Subcutaneous abdominal adipose tissue (tissue), 5 donors: ENCODE measurements around the gene GAS7.
"Not testable (repeated sequence)": the region's sequence is repeated elsewhere in the genome, so short reads cannot be mapped to it uniquely, and the experiment has no call there.

Source experiments
- H3K27ac ChIP-seq: one replicate; pipeline ENCODE4 v1.7.0; 2013; ENCODE audit warnings: low read depth, mild to moderate bottlenecking, inconsistent platforms, low read length, moderate library complexity
- H3K27me3 ChIP-seq, 5 donors: one replicate each; pipeline ENCODE4 v1.7.0; 2013; ENCODE audit warnings: low read length in 5 of 5, inconsistent platforms in 1 of 5; ENCODE audit not compliant: control insufficient read depth in 5 of 5, insufficient read depth in 4 of 5
- H3K36me3 ChIP-seq, 5 donors: one replicate each; pipeline ENCODE4 v1.7.0; 2013; ENCODE audit warnings: low read length in 5 of 5; ENCODE audit not compliant: control insufficient read depth in 5 of 5, insufficient read depth in 5 of 5
- H3K4me1 ChIP-seq, 5 donors: one replicate each; pipeline ENCODE4 v1.7.0; 2013; ENCODE audit warnings: low read length in 5 of 5, mild to moderate bottlenecking in 3 of 5, moderate library complexity in 1 of 5; ENCODE audit not compliant: control insufficient read depth in 5 of 5, insufficient read depth in 5 of 5
- H3K4me3 ChIP-seq, 5 donors: one replicate each; pipeline ENCODE4 v1.7.0; 2013; ENCODE audit warnings: low read length in 5 of 5, low read depth in 1 of 5
- H3K9ac ChIP-seq, 5 donors: one replicate each; pipeline ENCODE4 v1.7.0; 2013; ENCODE audit warnings: low read length in 5 of 5, mild to moderate bottlenecking in 4 of 5, moderate library complexity in 3 of 5
- H3K9me3 ChIP-seq, 5 donors: one replicate each; pipeline ENCODE4 v1.7.0; 2013; ENCODE audit warnings: low read length in 5 of 5; ENCODE audit not compliant: control insufficient read depth in 5 of 5
- donor health status: healthy.
- donor health status: healthy.
- donor health status: healthy.
- donor health status: healthy.
- donor health status: healthy.

GAS7 gene

DNA sequence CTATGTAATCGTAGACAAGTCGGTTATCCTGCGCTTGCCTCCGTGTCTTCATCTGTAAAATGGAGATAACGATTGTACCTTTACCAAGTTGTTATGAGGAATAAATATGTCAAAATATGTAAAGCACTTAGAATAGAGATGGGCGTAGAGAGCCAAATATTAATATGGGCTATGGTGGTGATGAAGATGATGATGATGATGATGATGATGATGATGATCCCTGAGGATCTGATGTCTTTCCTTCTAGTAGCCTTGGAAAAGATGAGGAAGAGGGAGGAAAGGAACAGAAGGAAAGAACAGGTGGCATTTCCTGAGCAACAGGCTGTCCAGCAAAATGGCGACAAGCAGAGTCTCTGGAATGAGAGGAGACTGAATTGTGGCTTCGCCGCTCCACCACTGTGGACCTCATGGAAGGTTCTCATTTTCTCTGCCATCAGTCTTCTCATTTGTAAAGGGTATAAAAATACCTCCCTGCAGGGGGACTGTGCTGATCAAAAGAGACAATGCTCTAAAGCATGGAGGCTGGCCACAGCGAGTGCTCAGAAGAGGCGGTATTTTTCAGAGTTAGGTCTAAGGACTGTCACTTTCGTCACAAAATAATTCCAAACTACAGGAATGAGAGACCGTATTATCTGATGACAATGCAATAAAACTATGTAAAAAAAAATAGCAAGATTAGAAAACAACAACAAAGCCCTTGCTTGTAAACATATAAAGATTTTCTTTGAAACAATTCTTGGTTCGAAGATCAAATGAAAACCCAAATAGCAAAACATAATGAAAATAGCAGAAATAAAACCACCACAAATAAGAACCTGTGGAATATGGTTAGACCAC is 276.2 kb downstream of the GAS7 start:
- Histone ChIP-seq H3K4me1 (peaks cover 0 to 2% (median 0%) of the 10 kb centered on the region in 5 donors), H3K9me3 (no peaks in the 10 kb centered on the region), H3K4me3 (no peak overlapping the region), H3K9ac (no peak overlapping the region), H3K27ac (no peak overlapping the region), H3K36me3 (peaks cover 0 to 56% (median 27%) of the 10 kb centered on the region in 5 donors), H3K27me3 (no peaks in the 10 kb centered on the region)

DNA sequence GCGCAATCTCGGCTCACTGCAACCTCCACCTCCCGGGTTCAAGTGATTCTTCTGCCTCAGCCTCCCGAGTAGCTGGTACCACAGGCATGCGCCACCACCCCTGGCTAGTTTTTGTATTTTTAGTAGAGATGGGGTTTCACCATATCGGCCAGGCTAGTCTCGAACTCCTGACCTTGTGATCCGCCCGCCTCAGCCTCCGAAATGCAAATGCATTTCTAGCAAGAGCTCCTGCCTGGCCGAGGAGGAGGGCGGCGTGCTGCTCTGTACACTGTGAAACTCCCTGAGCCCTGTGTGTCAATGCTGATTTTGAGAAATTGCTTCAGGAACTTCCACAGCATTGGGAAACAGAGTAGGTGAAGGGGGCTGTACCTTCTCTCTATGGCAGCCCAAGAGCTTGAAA is 277.2 kb downstream of the GAS7 start:
- H3K27me3 ChIP-seq, H3K4me3 ChIP-seq, H3K9ac ChIP-seq, H3K4me1 ChIP-seq, H3K9me3 ChIP-seq, H3K27ac ChIP-seq: not testable (repeated sequence)
- H3K36me3 ChIP-seq, result peaks cover 0 to 61% (median 25%) of the 10 kb centered on the region in 5 donors

DNA sequence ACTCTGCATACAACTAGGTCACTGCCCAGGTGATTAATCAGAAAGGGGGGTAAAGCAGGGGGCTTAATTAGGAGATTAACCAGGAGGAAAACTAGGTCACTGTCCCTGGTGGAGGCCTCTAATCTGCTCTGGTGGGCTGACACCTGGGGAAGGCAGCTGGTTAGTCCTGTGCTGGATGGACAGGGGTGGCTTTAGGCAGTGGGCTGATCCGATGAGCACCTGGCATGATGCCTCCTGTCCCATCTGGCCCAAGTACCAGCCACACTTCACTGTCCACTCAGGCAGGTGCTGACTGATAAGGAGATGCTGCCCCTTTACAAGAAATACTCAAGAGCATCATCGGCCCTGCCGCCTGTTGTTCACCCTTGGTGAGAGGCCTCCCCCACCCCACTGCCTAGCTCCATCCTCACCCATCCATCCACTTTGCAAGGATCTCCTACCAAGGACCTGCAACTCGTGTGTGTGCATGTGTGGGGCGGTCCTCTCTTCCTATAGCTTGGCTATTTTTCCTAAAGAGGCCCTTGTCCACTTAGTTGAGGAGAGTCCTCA is 279.5 kb downstream of the GAS7 start:
- no peaks in the 10 kb centered on the region for H3K27me3 ChIP-seq
- H3K36me3 ChIP-seq, result peaks cover 0 to 62% (median 22%) of the 10 kb centered on the region in 5 donors

DNA sequence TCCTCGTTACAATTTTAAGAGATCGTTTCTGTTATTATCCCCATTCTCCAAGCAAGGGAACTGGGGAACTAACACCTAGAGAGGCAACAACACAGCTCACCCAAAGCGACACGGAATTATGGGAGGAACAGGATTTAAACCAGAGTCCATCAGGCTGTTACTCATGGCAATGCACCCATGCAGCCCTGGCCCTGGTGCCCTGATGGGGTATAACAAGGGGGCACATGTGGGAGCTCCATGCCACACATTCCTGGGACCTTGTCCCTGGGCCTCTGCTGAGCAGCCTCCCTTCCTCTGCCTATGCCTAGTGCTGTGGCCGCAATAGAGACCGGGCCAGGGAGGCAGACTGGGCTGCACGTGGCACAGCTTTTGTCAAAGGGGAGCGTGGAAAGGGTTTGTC is 280.1 kb downstream of the GAS7 start:
- Histone ChIP-seq H3K27ac (no peak overlapping the region), H3K36me3 (peaks cover 0 to 58% (median 22%) of the 10 kb centered on the region in 5 donors)

More for the DNA sequence above, 279.5 kb downstream of the GAS7 start:
- Histone ChIP-seq H3K9ac (no peak overlapping the region), H3K27ac (no peak overlapping the region), H3K9me3 (no peaks in the 10 kb centered on the region), H3K4me3 (no peak overlapping the region), H3K4me1 (no peaks in the 10 kb centered on the region)

DNA sequence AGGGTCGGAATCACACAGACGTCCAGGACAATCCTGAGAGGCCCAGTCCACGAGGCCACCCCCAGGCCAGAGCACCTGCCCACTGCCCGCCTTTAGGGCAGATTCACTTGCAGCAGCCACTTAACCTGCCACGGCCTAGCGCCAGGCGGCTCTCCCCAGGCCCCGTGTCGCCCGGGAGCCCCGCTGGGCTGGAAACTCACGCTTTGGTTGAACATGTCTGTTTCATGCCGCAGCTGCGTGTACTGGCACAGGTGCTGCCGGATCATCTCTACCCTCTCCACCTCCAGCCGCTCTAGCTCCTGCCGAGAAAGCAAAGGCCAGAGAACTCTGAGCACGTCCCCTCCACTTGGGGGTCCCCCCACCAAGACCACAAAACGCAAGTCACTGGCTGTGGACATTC is 280.6 kb downstream of the GAS7 start:
- no peak overlapping the region for H3K4me3 ChIP-seq
- no peak overlapping the region for H3K9ac ChIP-seq
- peaks cover 0 to 61% (median 22%) of the 10 kb centered on the region in 5 donors for H3K36me3 ChIP-seq
- H3K27me3 ChIP-seq, result no peaks in the 10 kb centered on the region
- H3K4me1 ChIP-seq, result no peaks in the 10 kb centered on the region
- H3K9me3 ChIP-seq, result no peaks in the 10 kb centered on the region
- H3K27ac ChIP-seq, result no peak overlapping the region

More for the DNA sequence above, 280.1 kb downstream of the GAS7 start:
- no peak overlapping the region for H3K9ac ChIP-seq
- no peaks in the 10 kb centered on the region for H3K9me3 ChIP-seq
- no peak overlapping the region for H3K4me3 ChIP-seq
- H3K4me1 ChIP-seq, result no peaks in the 10 kb centered on the region
- H3K27me3 ChIP-seq, result no peaks in the 10 kb centered on the region

DNA sequence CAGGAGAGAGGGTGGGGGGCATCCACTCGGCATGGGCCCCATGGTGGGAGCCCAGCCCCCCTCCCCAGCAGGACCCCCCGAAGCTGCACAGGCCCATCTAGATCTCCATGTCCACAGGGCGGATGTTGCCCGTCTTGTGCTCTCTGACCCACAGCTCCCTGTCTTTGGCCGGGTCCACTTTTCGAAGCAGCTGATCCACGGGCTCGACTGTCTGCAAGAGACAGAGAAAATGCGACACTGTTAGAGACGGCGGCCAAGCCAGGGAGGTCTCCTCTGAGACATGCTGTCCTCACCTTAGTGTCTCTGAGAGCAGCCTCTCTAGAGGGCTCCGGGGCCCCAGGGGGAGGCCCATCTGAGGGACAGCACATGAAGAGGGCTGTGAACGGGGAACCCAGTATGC is 281.3 kb downstream of the GAS7 start:
- Histone ChIP-seq H3K4me1 (no peaks in the 10 kb centered on the region), H3K36me3 (peaks cover 0 to 63% (median 22%) of the 10 kb centered on the region in 5 donors), H3K27me3 (no peaks in the 10 kb centered on the region), H3K27ac (no peak overlapping the region), H3K9me3 (no peaks in the 10 kb centered on the region), H3K4me3 (no peak overlapping the region), H3K9ac (no peak overlapping the region)

DNA sequence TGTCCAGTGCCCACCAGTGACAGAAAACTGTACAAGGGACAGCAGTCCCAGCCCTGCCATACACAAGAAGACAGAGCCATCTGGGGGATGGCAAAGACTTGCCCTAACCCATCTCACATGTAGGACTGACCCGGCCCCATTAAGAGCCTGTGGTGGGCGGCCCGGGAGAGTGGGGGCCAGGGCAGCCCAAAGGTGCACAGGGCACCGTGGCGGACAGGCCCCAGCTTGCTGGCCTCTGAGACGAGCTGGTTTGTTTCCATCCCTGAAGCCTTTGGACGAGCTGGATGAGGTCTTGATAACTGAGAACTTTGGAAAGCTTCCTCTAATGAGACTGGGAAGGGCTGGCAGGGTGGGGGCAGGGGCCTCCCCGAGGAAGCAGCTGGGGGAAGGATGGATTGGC is 282.3 kb downstream of the GAS7 start:
- Histone ChIP-seq H3K4me1 (no peaks in the 10 kb centered on the region), H3K27ac (no peak overlapping the region), H3K27me3 (no peaks in the 10 kb centered on the region), H3K36me3 (peaks cover 0 to 64% (median 22%) of the 10 kb centered on the region in 5 donors), H3K4me3 (no peak overlapping the region), H3K9ac (no peak overlapping the region), H3K9me3 (no peaks in the 10 kb centered on the region)

DNA sequence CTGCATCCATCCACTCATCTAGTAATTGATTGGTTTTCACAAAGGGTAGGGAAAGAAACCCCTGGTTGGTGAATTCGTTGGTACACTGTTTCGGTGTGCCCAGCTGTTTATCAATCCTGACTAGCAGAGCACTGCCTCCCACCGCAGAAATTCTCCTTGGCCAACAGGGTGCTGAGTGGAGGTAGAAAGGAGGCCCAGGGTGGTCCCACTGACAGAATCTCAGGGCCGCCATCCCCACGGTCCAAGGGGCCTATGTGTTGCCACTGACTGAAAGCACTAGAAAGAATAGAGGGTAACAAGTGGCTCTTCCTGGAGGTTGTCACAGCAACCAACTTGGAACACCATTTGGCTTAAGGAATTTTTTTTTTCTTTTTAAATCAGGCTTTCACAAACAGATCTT is 284.9 kb downstream of the GAS7 start:
- Histone ChIP-seq H3K4me3 (no peak overlapping the region), H3K9me3 (no peaks in the 10 kb centered on the region), H3K36me3 (peaks cover 0 to 46% (median 15%) of the 10 kb centered on the region in 5 donors), H3K27ac (no peak overlapping the region), H3K4me1 (no peaks in the 10 kb centered on the region), H3K9ac (peak overlapping the region in 1 of 5 donors; percentile 40), H3K27me3 (peaks cover 0 to 5% (median 0%) of the 10 kb centered on the region in 5 donors)

DNA sequence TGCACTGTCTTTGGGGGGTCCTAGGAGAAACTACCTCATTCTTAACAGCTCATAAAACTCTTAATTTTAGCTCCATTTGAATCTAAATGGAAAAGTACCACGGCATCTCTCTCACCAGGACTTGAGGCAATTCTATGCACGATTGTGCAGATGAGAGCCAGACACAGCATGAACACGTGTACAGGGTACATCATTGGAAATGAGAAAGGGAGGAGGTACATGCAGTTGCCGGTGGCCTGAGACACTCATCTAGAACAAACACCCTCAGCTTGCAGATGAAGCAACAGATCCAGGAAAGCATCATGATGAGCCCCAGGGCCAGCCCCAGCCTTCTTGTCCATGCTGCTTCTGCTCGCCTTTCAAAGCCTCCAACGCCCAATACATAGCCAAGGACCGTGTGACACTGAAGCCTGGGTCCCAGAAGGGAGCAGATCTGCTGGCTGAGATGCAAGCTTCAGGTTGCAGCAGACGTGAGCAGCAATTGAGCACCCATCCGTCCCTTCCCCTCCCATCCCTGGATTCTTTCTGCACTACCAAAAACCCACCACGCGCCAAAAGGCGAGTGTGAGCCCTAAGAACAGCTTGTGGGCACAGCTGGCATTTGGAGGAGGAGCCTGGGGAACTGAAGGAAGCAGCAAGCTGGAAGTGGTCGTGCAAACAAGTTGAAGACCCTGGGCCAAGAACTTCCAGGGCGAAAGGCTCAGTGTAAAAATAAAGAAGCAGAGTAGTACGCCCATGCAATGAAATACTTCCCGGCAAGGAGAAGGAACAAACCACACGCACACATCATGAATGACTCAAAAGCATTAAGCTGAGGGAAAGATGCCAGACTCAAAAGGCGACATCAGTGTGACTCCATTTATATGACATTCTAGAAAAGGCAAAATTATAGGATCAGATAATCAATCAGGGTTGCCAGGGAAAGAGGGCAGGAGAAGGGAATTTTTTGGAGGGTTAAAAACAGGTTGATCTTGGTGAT is 286.0 kb downstream of the GAS7 start:
- H3K27ac ChIP-seq, result no peak overlapping the region
- H3K4me3 ChIP-seq, result no peak overlapping the region
- H3K27me3 ChIP-seq, result peaks cover 0 to 5% (median 3%) of the 10 kb centered on the region in 5 donors
- peaks cover 0 to 5% (median 4%) of the 10 kb centered on the region in 5 donors for H3K4me1 ChIP-seq
- H3K9ac ChIP-seq, result no peak overlapping the region
- H3K9me3 ChIP-seq, result no peaks in the 10 kb centered on the region
- H3K36me3 ChIP-seq, result peaks cover 0 to 35% (median 6%) of the 10 kb centered on the region in 5 donors
